T-helper 2 cell treated with Interferon-gamma antibody and Interleukin-4, amounts not matched to agents 5 μg/mL and 100 μg/mL, for 36 hours (primary cell): ENCODE results near the gene MVK.

Experiments used
- DNase-seq: peaks from one replicate; pipeline ENCODE4 v3.0.0; 2021; ENCODE audit warnings: low spot score
- H3K27ac Mint-ChIP-seq: one replicate; pipeline ENCODE4 v1.8.0; 2021; ENCODE audit warnings: mild to moderate bottlenecking, mixed read lengths
- H3K27me3 Mint-ChIP-seq: one replicate; pipeline ENCODE4 v1.8.0; 2021; ENCODE audit warnings: low read depth, mixed read lengths
- H3K36me3 Mint-ChIP-seq: one replicate; pipeline ENCODE4 v1.8.0; 2021; ENCODE audit warnings: low read depth, mixed read lengths
- H3K4me1 Mint-ChIP-seq: one replicate; pipeline ENCODE4 v1.8.0; 2021; ENCODE audit warnings: low read depth, mixed read lengths
- H3K4me3 Mint-ChIP-seq: one replicate; pipeline ENCODE4 v1.8.0; 2022; ENCODE audit warnings: mild to moderate bottlenecking, moderate library complexity, mixed read lengths
- H3K9me3 Mint-ChIP-seq: one replicate; pipeline ENCODE4 v1.8.0; 2021; ENCODE audit warnings: mixed read lengths

The MVK gene

GRCh38 chr12:109566424-109566823 is 7.2 kb upstream of the MVK start:
- no peaks in the 10 kb centered on the region for H3K4me1 Mint-ChIP-seq
- H3K27me3 Mint-ChIP-seq: no peaks in the 10 kb centered on the region
- no peak overlapping the region for H3K27ac Mint-ChIP-seq
- H3K36me3 Mint-ChIP-seq: peaks cover 40% of the 10 kb centered on the region
- no peak for DNase-seq
- H3K9me3 Mint-ChIP-seq: peaks cover 12% of the 10 kb centered on the region
- H3K4me3 Mint-ChIP-seq: no peak overlapping the region

- Mint-ChIP-seq H3K36me3 (peaks cover 35% of the 10 kb centered on the region), H3K9me3 (peaks cover 4% of the 10 kb centered on the region), H3K4me3 (no peak overlapping the region), H3K27ac (no peak overlapping the region), H3K4me1 (peaks cover 6% of the 10 kb centered on the region), H3K27me3 (no peaks in the 10 kb centered on the region)
- no peak for DNase-seq
Measured at GRCh38 chr12:109567296-109567695, 6.3 kb upstream of the MVK start.

GRCh38 chr12:109567967-109568366 is 5.6 kb upstream of the MVK start:
- H3K36me3 Mint-ChIP-seq: peaks cover 30% of the 10 kb centered on the region
- no peak overlapping the region for H3K27ac Mint-ChIP-seq
- peaks cover 12% of the 10 kb centered on the region for H3K4me1 Mint-ChIP-seq
- no peak for DNase-seq
- no peaks in the 10 kb centered on the region for H3K27me3 Mint-ChIP-seq
- H3K9me3 Mint-ChIP-seq: no peaks in the 10 kb centered on the region
- H3K4me3 Mint-ChIP-seq: no peak overlapping the region

GRCh38 chr12:109568486-109568885 is 5.1 kb upstream of the MVK start:
- Mint-ChIP-seq H3K4me3 (no peak overlapping the region), H3K27ac (no peak overlapping the region), H3K9me3 (no peaks in the 10 kb centered on the region), H3K36me3 (peaks cover 31% of the 10 kb centered on the region), H3K4me1 (peaks cover 13% of the 10 kb centered on the region), H3K27me3 (no peaks in the 10 kb centered on the region)
- no peak for DNase-seq

- Mint-ChIP-seq H3K27ac (peak overlapping the region; percentile 57), H3K27me3 (no peaks in the 10 kb centered on the region), H3K36me3 (peaks cover 20% of the 10 kb centered on the region), H3K4me3 (peak overlapping the region; percentile 91), H3K9me3 (no peaks in the 10 kb centered on the region), H3K4me1 (peaks cover 25% of the 10 kb centered on the region)
- no peak for DNase-seq
Measured at GRCh38 chr12:109571773-109572505, 1.7 kb upstream of the MVK start.

GRCh38 chr12:109572506-109572845 is 1.1 kb upstream of the MVK start:
- H3K27ac Mint-ChIP-seq: peak overlapping the region; percentile 97
- peak overlapping the region; percentile 91 for H3K4me3 Mint-ChIP-seq
- peaks cover 25% of the 10 kb centered on the region for H3K4me1 Mint-ChIP-seq
- no peaks in the 10 kb centered on the region for H3K9me3 Mint-ChIP-seq
- no peak for DNase-seq
- H3K27me3 Mint-ChIP-seq: no peaks in the 10 kb centered on the region
- peaks cover 22% of the 10 kb centered on the region for H3K36me3 Mint-ChIP-seq

GRCh38 chr12:109573914-109574244 is 285 bp downstream of the MVK start:
- H3K4me3 Mint-ChIP-seq: peak overlapping the region; percentile 91
- H3K36me3 Mint-ChIP-seq: peaks cover 30% of the 10 kb centered on the region
- peak overlapping the region; percentile 97 for H3K27ac Mint-ChIP-seq

GRCh38 chr12:109575683-109576082 is 2.1 kb downstream of the MVK start:
- Mint-ChIP-seq H3K4me1 (peaks cover 25% of the 10 kb centered on the region), H3K27me3 (no peaks in the 10 kb centered on the region), H3K9me3 (no peaks in the 10 kb centered on the region), H3K4me3 (no peak overlapping the region), H3K36me3 (peaks cover 34% of the 10 kb centered on the region), H3K27ac (no peak overlapping the region)
- no peak for DNase-seq

More at GRCh38 chr12:109573914-109574244, 285 bp downstream of the MVK start:
- Mint-ChIP-seq H3K4me1 (peaks cover 25% of the 10 kb centered on the region), H3K27me3 (no peaks in the 10 kb centered on the region), H3K9me3 (no peaks in the 10 kb centered on the region)
- DNase-seq: no peak

- Mint-ChIP-seq H3K27me3 (no peaks in the 10 kb centered on the region), H3K4me3 (no peak overlapping the region), H3K36me3 (peaks cover 36% of the 10 kb centered on the region), H3K27ac (no peak overlapping the region), H3K4me1 (peaks cover 18% of the 10 kb centered on the region), H3K9me3 (no peaks in the 10 kb centered on the region)
- DNase-seq: no peak
Measured at GRCh38 chr12:109577311-109577710, 3.7 kb downstream of the MVK start.

- peaks cover 11% of the 10 kb centered on the region for H3K4me1 Mint-ChIP-seq
- peaks cover 33% of the 10 kb centered on the region for H3K36me3 Mint-ChIP-seq
- no peak overlapping the region for H3K27ac Mint-ChIP-seq
- DNase-seq: no peak
- H3K4me3 Mint-ChIP-seq: no peak overlapping the region
- H3K27me3 Mint-ChIP-seq: no peaks in the 10 kb centered on the region
- no peaks in the 10 kb centered on the region for H3K9me3 Mint-ChIP-seq
Measured at GRCh38 chr12:109578330-109578927, 4.8 kb downstream of the MVK start.

GRCh38 chr12:109579639-109580038 is 6.0 kb downstream of the MVK start:
- peaks cover 40% of the 10 kb centered on the region for H3K36me3 Mint-ChIP-seq
- H3K4me1 Mint-ChIP-seq: peaks cover 6% of the 10 kb centered on the region

GRCh38 chr12:109580272-109580671 is 6.7 kb downstream of the MVK start:
- Mint-ChIP-seq H3K4me1 (peaks cover 2% of the 10 kb centered on the region), H3K4me3 (no peak overlapping the region), H3K27ac (no peak overlapping the region), H3K9me3 (no peaks in the 10 kb centered on the region), H3K27me3 (no peaks in the 10 kb centered on the region), H3K36me3 (peaks cover 42% of the 10 kb centered on the region)
- no peak for DNase-seq

More at GRCh38 chr12:109579639-109580038, 6.0 kb downstream of the MVK start:
- no peak overlapping the region for H3K4me3 Mint-ChIP-seq
- H3K27me3 Mint-ChIP-seq: no peaks in the 10 kb centered on the region
- no peaks in the 10 kb centered on the region for H3K9me3 Mint-ChIP-seq
- DNase-seq: no peak
- H3K27ac Mint-ChIP-seq: no peak overlapping the region

- H3K27me3 Mint-ChIP-seq: no peaks in the 10 kb centered on the region
- peaks cover 40% of the 10 kb centered on the region for H3K36me3 Mint-ChIP-seq
- DNase-seq: no peak
- no peaks in the 10 kb centered on the region for H3K4me1 Mint-ChIP-seq
- H3K27ac Mint-ChIP-seq: no peak overlapping the region
- H3K9me3 Mint-ChIP-seq: no peaks in the 10 kb centered on the region
- H3K4me3 Mint-ChIP-seq: no peak overlapping the region
Measured at GRCh38 chr12:109580684-109581333, 7.2 kb downstream of the MVK start.

- Mint-ChIP-seq H3K36me3 (peaks cover 39% of the 10 kb centered on the region), H3K27me3 (no peaks in the 10 kb centered on the region), H3K4me3 (no peak overlapping the region), H3K27ac (no peak overlapping the region), H3K9me3 (no peaks in the 10 kb centered on the region), H3K4me1 (no peaks in the 10 kb centered on the region)
- DNase-seq: no peak
Measured at GRCh38 chr12:109581334-109581691, 7.7 kb downstream of the MVK start.
